GM18868 (cell line): ENCODE data around the gene HSF4.

Source experiments
- ATAC-seq: cut with Tn5 transposase; IDR thresholded peaks from one replicate; pipeline ENCODE4 v1.9.1; 2021; ENCODE audit warnings: mild to moderate bottlenecking, moderate library complexity; ENCODE audit not compliant: unreplicated experiment

The HSF4 gene

DNA sequence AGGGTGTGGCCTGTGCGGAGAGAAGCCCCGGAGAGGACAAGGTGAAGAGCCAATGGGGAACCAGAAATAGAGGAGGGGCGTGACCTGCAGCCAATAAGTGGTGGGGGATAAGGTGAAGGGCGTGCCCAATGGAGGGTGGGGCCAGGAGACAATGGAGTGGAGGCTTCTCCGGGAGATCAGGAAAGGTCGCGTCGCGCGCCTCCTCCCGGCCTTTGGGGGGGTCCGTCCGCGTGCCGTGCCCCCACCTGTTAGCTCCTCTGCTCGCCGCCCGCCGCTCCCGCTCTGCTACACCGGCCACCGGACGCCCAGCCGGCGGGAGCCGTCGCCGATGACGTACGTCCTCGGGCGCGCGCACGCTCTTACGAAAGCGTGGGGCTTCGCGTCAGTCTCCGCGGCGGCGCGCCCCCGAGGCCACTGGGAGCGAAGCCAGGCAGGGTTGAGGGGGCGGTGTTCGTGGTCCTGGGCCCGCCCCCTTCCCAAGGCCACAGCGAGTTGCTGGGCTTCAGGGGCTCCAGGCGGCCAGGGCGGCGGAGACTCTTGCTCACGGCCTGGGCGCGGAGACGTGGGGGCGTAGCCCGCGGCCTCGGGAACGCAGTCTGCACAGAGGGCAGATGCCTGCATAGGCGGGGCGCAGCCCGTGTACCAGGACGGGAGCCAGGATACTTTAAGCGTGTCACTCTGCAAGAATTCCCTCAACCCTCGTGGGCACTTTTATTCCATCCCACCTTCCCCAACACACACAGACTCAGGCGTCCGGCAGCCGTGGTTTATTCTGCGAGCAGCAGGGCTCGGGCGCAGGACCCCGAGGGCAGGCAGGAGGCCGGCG, 19.3 kb downstream of the HSF4 start, which contains the start of gene MATCAP1:
TSS of gene MATCAP1 (minus strand) at position 337 of the 826 bp plus-strand sequence. CDS start 3,353 bp downstream, outside the sequence.
- ATAC-seq, result peak; percentile 90

- ATAC-seq, result no peak
These were observed 20.0 kb downstream of the HSF4 start for GRCh38 chr16:67184453-67184994.

DNA sequence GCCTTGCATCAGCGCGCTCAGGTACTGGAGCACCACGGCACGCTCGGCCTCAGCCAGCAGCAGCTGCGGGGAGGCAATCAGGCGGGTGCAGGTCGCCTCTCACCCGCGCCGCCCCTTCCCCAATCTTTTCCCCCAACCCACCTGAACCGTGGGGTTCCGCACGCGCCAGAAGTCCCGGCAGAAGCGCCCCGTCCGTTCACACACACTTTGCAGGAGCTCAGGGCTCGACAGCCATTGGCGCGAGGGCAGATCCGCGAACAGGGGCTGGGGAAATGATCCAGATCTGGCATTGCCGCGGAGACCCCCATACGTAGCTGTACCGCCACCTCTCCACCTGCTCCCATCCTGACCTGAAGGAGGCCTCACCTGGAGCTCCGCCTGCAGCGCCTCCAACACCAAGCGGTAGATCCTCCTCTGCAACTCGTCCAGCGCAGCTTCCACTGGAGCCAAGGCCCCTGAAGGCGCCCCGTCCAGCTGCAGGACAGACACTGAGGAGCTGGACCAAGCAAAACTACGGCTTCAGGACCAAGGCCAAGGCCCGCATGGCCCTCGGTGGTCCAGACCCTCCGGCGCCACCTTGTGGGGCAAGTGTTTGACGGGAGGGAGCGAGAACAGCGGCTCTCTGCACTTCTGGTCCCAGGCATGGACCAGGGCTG, 20.6 kb downstream of the HSF4 start:
- ATAC-seq, result peak; percentile 26

- no peak for ATAC-seq
These were observed 21.1 kb downstream of the HSF4 start for GRCh38 chr16:67185651-67186134.

GRCh38 chr16:67186550-67186950, 22.0 kb downstream of the HSF4 start:
- ATAC-seq, result no peak

GRCh38 chr16:67187175-67187890, 22.8 kb downstream of the HSF4 start:
- no peak for ATAC-seq

- no peak for ATAC-seq
These were observed 23.8 kb downstream of the HSF4 start for GRCh38 chr16:67188323-67188722.

GRCh38 chr16:67188798-67189197, 24.3 kb downstream of the HSF4 start:
- ATAC-seq, result no peak

- no peak for ATAC-seq
These were observed 25.5 kb downstream of the HSF4 start, which contains the start of gene EXOC3L1 for GRCh38 chr16:67190041-67190440. TSS of gene EXOC3L1 (minus strand) at chr16:67190136. CDS start at chr16:67189676, 460 bp downstream.

GRCh38 chr16:67190448-67191399, 26.2 kb downstream of the HSF4 start:
- ATAC-seq, result no peak

- no peak for ATAC-seq
These were observed 27.0 kb downstream of the HSF4 start for GRCh38 chr16:67191411-67191994.

- peak; percentile 94 for ATAC-seq
These were observed 27.6 kb downstream of the HSF4 start, which contains the start of gene E2F4 for GRCh38 chr16:67191995-67192681. TSS of gene E2F4 (plus strand) at chr16:67192155. CDS start at chr16:67192228, 73 bp downstream.

DNA sequence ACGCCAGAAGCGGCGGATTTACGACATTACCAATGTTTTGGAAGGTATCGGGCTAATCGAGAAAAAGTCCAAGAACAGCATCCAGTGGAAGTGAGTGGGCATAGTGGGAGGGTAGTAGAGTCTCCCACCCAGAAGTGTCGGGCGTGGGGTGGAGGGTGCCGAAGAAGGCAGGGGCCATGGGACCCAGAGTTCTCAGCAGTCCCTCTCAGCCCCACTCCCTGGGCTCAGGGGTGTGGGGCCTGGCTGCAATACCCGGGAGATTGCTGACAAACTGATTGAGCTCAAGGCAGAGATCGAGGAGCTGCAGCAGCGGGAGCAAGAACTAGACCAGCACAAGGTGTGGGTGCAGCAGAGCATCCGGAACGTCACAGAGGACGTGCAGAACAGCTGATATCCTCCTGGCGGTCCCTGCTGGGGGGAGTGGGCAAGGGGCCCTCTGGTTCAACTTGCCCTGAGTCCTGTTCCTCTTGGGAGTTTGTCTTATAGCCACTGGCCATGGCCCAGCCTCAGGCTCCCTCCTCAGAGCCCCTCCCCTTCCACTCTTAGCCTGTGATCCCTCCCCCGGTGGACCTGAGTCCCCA, 28.3 kb downstream of the HSF4 start:
- ATAC-seq, result no peak

- no peak for ATAC-seq
These were observed 29.0 kb downstream of the HSF4 start for GRCh38 chr16:67193536-67193935.

DNA sequence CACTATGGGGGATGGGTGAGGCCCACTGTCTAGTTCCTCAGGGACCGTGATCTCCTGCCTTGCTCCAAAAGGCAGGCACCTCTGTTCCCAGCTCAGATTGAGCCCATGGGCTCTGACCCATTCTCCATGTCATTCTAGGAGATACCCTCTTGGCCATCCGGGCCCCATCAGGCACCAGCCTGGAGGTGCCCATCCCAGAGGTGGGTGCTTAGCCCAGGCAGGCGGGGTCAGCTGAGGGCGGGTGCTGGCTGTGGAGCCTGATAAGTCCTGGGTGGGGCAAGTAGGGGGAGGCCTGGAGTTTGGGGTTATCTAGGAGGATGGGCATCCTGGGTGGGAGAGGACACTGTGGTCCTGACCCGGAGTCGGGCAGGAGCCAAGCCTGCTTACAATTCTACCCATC, 29.7 kb downstream of the HSF4 start:
- no peak for ATAC-seq

- no peak for ATAC-seq
These were observed 31.1 kb downstream of the HSF4 start for GRCh38 chr16:67195676-67196075.

GRCh38 chr16:67196881-67197280, 32.3 kb downstream of the HSF4 start:
- no peak for ATAC-seq

GRCh38 chr16:67197704-67198103, 33.2 kb downstream of the HSF4 start:
- no peak for ATAC-seq
